GM19324 (cell line): Measurements from ENCODE around the gene CNOT8.
"Not testable (repeated sequence)": the region's sequence is repeated elsewhere in the genome, so short reads cannot be mapped to it uniquely, and the experiment has no call there.

ENCODE experiments used
- ATAC-seq: cut with Tn5 transposase; IDR thresholded peaks from one replicate; pipeline ENCODE4 v1.9.1; 2021; ENCODE audit warnings: mild to moderate bottlenecking, moderate library complexity; ENCODE audit not compliant: unreplicated experiment, low FRiP score

Gene CNOT8

GRCh38 chr5:154858297-154858971 lies at the start of gene CNOT8:
Gene CNOT8 (plus strand): TSS chr5:154858627. CDS start chr5:154863279, 4,652 bp downstream.
- ATAC-seq: peak; percentile 79

DNA sequence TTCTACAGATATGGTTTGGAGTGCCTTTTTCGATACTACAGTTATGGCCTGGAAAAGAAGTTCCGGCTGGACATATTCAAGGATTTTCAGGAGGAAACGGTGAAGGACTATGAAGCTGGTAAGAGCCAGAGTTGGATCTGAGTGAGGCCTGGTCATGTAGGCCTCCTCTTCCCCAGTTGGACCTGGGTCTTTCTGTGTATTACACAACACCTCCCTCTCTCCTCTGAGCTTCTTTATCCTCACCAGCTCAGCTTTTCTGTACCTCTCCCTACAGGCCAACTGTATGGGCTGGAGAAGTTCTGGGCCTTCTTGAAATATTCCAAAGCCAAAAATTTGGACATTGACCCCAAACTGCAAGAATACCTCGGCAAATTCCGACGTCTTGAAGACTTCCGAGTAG lies 47.2 kb upstream of the CNOT8 start:
- ATAC-seq: no peak

GRCh38 chr5:154811653-154812465 lies 46.6 kb upstream of the CNOT8 start:
- no peak for ATAC-seq

DNA sequence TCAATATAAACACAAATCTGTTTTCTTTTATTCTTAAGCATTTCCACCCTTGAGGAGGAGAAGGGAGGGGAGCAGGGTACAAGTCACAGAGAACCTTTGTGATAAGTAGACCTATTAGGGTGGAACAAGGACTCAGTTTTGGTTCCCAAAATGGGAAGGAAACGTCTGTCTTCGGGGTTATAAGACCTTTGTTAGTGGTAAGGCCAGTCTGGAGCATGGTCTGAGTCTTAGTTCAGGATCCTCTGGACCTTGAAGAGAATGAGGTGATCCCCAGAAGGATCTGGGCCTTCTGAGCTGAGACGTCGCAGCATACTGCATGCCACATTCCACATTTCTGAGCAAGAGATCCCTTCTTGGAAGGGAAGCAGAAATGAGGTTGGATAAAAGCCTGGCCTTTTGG lies 45.3 kb upstream of the CNOT8 start:
- ATAC-seq: no peak

DNA sequence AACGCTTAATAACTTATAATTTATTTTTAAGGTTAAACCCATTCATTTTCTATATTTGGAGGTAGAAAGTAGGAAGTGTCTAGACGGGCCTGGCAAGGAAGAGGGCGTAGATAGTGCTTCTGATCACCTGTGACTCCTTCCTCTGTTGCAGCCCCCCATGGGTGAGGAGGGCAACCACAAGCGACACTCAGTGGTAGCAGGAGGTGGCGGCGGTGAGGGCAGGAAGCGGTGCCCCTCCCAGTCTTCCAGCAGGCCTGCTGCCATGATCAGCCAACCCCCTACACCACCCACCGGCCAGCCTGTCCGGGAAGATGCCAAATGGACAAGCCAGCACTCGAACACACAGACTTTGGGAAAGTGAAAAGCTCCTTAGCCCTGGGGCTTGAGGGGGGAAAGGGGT lies 44.7 kb upstream of the CNOT8 start:
- ATAC-seq: no peak

GRCh38 chr5:154815025-154815424 lies 43.4 kb upstream of the CNOT8 start:
- ATAC-seq: no peak

- no peak for ATAC-seq
These were observed 42.7 kb upstream of the CNOT8 start for GRCh38 chr5:154815684-154816247.

- ATAC-seq: no peak
These were observed 41.4 kb upstream of the CNOT8 start for GRCh38 chr5:154816891-154817492.

GRCh38 chr5:154817815-154818214 lies 40.6 kb upstream of the CNOT8 start:
- no peak for ATAC-seq

GRCh38 chr5:154818471-154819116 lies 39.8 kb upstream of the CNOT8 start:
- no peak for ATAC-seq

- ATAC-seq: no peak
These were observed 38.9 kb upstream of the CNOT8 start for GRCh38 chr5:154819546-154819945.

DNA sequence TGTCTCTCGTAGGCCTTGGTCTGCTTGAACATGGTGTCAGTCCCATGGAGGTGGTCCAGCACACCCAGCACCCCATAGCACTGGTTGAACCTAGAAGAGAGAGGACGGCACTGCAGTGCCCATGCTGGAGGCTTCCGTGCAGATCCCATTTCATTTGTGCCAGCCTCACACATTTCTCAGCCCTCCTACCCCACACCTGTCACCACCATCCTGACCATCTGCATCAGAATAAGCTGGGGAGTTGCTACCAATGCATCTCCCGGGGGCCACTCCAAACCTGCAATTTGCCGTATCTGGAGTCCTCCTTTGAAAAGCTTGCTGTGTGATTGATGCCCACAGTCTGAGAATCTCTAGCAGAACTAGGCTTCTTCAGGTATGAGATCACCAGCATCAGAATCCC lies 38.0 kb upstream of the CNOT8 start:
- no peak for ATAC-seq

- ATAC-seq: not testable (repeated sequence)
These were observed 35.5 kb upstream of the CNOT8 start for GRCh38 chr5:154822896-154823295.

GRCh38 chr5:154823605-154824004 lies 34.8 kb upstream of the CNOT8 start:
- no peak for ATAC-seq

DNA sequence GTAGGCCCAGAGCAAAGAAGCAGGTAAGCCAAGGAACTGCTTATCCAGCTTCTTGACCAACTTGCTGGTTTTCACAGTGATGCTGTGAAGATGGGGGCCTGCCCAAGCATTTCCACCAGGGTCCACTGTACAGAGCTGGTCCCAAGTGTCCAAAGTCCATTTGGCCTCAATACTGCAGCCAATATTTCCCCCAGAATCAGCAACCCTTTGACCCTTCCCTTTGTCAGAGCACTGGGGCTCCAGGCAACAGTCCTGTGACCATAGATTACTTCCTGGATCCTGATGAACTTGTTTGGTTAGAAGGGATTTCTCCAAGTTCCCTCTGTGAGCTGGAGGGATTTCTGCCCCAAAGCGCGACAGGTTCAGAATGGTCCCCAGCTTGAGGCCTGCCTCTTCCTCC lies 34.4 kb upstream of the CNOT8 start:
- no peak for ATAC-seq

DNA sequence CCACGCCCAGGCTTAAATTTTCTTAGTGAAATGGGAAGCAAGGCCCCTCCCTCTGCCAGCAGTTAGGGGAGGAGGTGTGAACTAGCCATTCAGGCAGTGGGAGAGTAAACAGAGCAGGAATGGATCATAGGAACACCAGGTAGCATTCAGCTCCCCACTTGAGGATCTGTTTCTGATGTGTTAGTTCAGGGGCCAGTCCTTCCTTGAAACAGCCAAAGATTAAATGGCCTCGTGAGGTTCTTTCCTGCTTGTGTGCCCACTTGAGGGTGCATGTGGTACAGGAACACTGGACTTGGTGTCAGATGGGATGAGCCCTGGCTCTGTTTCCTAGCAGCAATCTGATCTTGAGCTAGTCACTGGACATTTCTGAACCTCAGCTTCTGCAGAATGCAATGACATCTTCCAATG lies 29.2 kb upstream of the CNOT8 start:
- ATAC-seq: no peak

- ATAC-seq: no peak
These were observed 28.7 kb upstream of the CNOT8 start for GRCh38 chr5:154829589-154830218.

GRCh38 chr5:154830219-154830595 lies 28.2 kb upstream of the CNOT8 start:
- ATAC-seq: no peak

GRCh38 chr5:154830596-154830995 lies 27.8 kb upstream of the CNOT8 start:
- no peak for ATAC-seq

GRCh38 chr5:154831451-154831850 lies 27.0 kb upstream of the CNOT8 start:
- no peak for ATAC-seq
